A549 (cell line): Measurements from ENCODE around the gene CITED4. TPM values are rescaled to one million over a fixed set of nuclear protein-coding genes. Genes with fewer than 3 reads are reported as not detected.

Source experiments
- ATAC-seq, 2 experiments: fragments of 200-7000 bp in 1 of 2; fragments of >200 bp in 1 of 2; cut with Nextera tagmentation in 1 of 2; cut with Tn5 transposase in 1 of 2; 3 replicates each; pipeline versions ENCODE4 v1.8.0 to v1.9.1; 2018 to 2020; ENCODE audit warnings: mild to moderate bottlenecking in 1 of 2, moderate library complexity in 1 of 2
- CTCF ChIA-PET: fragments of 300-600 bp; sonication (Branson Sonifier 250); formaldehyde crosslinking; extraction: SDS; loops from one replicate; lab custom pipeline; 2021; ENCODE audit warnings: antibody characterized with exemption, inconsistent platforms; lab: Yijun Ruan, JAX
- POLR2A ChIA-PET: fragments of 350-600 bp; formaldehyde crosslinking; extraction: SDS; loops from one replicate; lab custom pipeline; 2021; ENCODE audit warnings: antibody characterized with exemption, inconsistent platforms; lab: Yijun Ruan, JAX
- DNase-seq, 2 experiments: peaks; one replicate each; pipeline versions ENCODE4 v3.0.0 to v3.0.0-alpha.2; 2011 to 2016; ENCODE audit warnings: low read depth in 1 of 2, low spot score in 1 of 2
- FAIRE-seq: peaks from 2 replicates; lab custom pipeline; 2011; peaks lifted over from hg19 to GRCh38; lab: Jason Lieb, UNC
- H3K27ac ChIP-seq, 2 experiments: fragments of >200 bp; sonication (Bioruptor Twin); formaldehyde crosslinking; 3 replicates each; pipeline ENCODE4 v1.5.1; 2016 to 2017
- H3K4me1 ChIP-seq: fragments of >200 bp; sonication (Bioruptor Twin); formaldehyde crosslinking; 3 replicates; pipeline ENCODE4 v1.6.1; 2016
- H3K4me2 ChIP-seq: fragments of >200 bp; sonication (Bioruptor Twin); formaldehyde crosslinking; 3 replicates; pipeline ENCODE4 v1.6.1; 2016
- H3K4me3 ChIP-seq: fragments of >200 bp; sonication (Bioruptor Twin); formaldehyde crosslinking; 3 replicates; pipeline ENCODE4 v1.5.1; 2016
- H3K9me3 ChIP-seq: fragments of >200 bp; sonication (Bioruptor Twin); formaldehyde crosslinking; 3 replicates; pipeline ENCODE4 v1.6.1; 2016
- CBX2 ChIP-seq: fragments of 200-600 bp; sonication (generic); IDR thresholded peaks from 2 replicates; pipeline ENCODE4 v1.6.1; 2016; ENCODE audit warnings: low read depth, mild to moderate bottlenecking, borderline replicate concordance
- CEBPB ChIP-seq, 2 experiments: fragments of >200 bp in 1 of 2; sonication (Bioruptor Twin) in 1 of 2; formaldehyde crosslinking in 1 of 2; IDR thresholded peaks; 2 replicates each; pipeline ENCODE4 v1.6.1; 2012 to 2016
- CHD2 ChIP-seq: fragments of 150-350 bp; IDR thresholded peaks from 2 replicates; pipeline ENCODE4 v1.6.1; 2014; ENCODE audit warnings: low read length; ENCODE audit not compliant: partially characterized antibody
- EHF ChIP-seq: fragments of 250-450 bp; sonication (Bioruptor Pico); IDR thresholded peaks from 2 replicates; pipeline ENCODE4 v1.5.0; 2020; ENCODE audit warnings: mild to moderate bottlenecking
- EHMT2 ChIP-seq: fragments of 200-600 bp; sonication (generic); IDR thresholded peaks from 2 replicates; pipeline ENCODE4 v1.6.1; 2016; ENCODE audit warnings: antibody characterized with exemption, low read depth, mild to moderate bottlenecking, moderate library complexity
- ESRRA ChIP-seq: fragments of 150-350 bp; IDR thresholded peaks from 2 replicates; pipeline ENCODE4 v1.6.1; 2014; ENCODE audit warnings: mild to moderate bottlenecking, low read length, borderline replicate concordance
- FOSL2 ChIP-seq, 2 experiments: fragments of 450-650 bp in 1 of 2; fragments of >200 bp in 1 of 2; sonication (Bioruptor Twin) in 1 of 2; formaldehyde crosslinking; IDR thresholded peaks; 2 replicates each; pipeline versions ENCODE4 v1.5.0 to v1.6.1; 2016 to 2020; ENCODE audit warnings: mild to moderate bottlenecking in 1 of 2, moderate library complexity in 1 of 2
- GATA3 ChIP-seq: IDR thresholded peaks from 2 replicates; pipeline ENCODE4 v1.6.1; 2012; ENCODE audit warnings: borderline replicate concordance
- HDAC2 ChIP-seq: fragments of 200-600 bp; sonication (generic); IDR thresholded peaks from 2 replicates; pipeline ENCODE4 v1.6.1; 2016
- HOXB5 ChIP-seq: fragments of 250-450 bp; sonication (Bioruptor Pico); IDR thresholded peaks from 2 replicates; pipeline ENCODE4 v1.5.0; 2020; ENCODE audit warnings: mild to moderate bottlenecking, moderate library complexity
- KDM5A ChIP-seq: fragments of 200-600 bp; sonication (generic); IDR thresholded peaks from 2 replicates; pipeline ENCODE4 v1.6.1; 2016; ENCODE audit warnings: antibody characterized with exemption, mild to moderate bottlenecking
- MAFK ChIP-seq: fragments of 450-650 bp; IDR thresholded peaks from 2 replicates; pipeline ENCODE4 v1.6.1; 2014; ENCODE audit not compliant: partially characterized antibody
- MAZ ChIP-seq: fragments of 150-350 bp; IDR thresholded peaks from 2 replicates; pipeline ENCODE4 v1.6.1; 2014; ENCODE audit warnings: antibody characterized with exemption, low read depth, low read length, borderline replicate concordance
- MYC ChIP-seq: IDR thresholded peaks from 2 replicates; pipeline ENCODE4 v1.6.1; 2012; ENCODE audit warnings: mild to moderate bottlenecking, inconsistent platforms, low read length, improper control_type of control experiment, borderline replicate concordance
- NPAS2 ChIP-seq: fragments of 250-450 bp; sonication (Bioruptor Pico); IDR thresholded peaks from 2 replicates; pipeline ENCODE4 v1.8.0; 2022; ENCODE audit warnings: mild to moderate bottlenecking, moderate library complexity, borderline replicate concordance
- POLR2AphosphoS2 ChIP-seq: conservative IDR thresholded peaks from 2 replicates; pipeline ENCODE4 v1.6.1; 2012; ENCODE audit warnings: low read length, improper control_type of control experiment, inconsistent platforms
- RCOR1 ChIP-seq: fragments of 150-350 bp; IDR thresholded peaks from 2 replicates; pipeline ENCODE4 v1.6.1; 2014; ENCODE audit warnings: antibody characterized with exemption, low read length, low read depth
- TP53 ChIP-seq: fragments of 250-450 bp; sonication (Bioruptor Pico); IDR thresholded peaks from 2 replicates; pipeline ENCODE4 v1.5.0; 2021; ENCODE audit warnings: mild to moderate bottlenecking, moderate library complexity
- ZC3H11A ChIP-seq: fragments of 450-650 bp; IDR thresholded peaks from 2 replicates; pipeline ENCODE4 v1.6.1; 2014; ENCODE audit warnings: antibody characterized with exemption, mild to moderate bottlenecking
- ZFP36 ChIP-seq: fragments of 450-650 bp; IDR thresholded peaks from 2 replicates; pipeline ENCODE4 v1.6.1; 2014; ENCODE audit warnings: borderline replicate concordance; ENCODE audit not compliant: partially characterized antibody
- ZNF302 ChIP-seq: fragments of 250-450 bp; sonication (Bioruptor Pico); IDR thresholded peaks from 2 replicates; pipeline ENCODE4 v1.9.0; 2021; ENCODE audit warnings: inconsistent platforms, mild to moderate bottlenecking, moderate library complexity
- WGBS: methylation state at CpG from one replicate; pipeline ENCODE4 v1.1.6; 2017; ENCODE audit errors: missing lambda C conversion rate; 5-methylcytosine and 5-hydroxymethylcytosine counted together
- polyA plus RNA-seq, 4 experiments: library from polyadenylated mRNA; depleted of rRNA in 3 of 4; stranded (reverse); fragments of >200 nt; fragmentation: RNase III in 1 of 4; extraction: RNeasy Plus Mini Kit Qiagen cat#74134 plus additional on column Dnase treatment in 1 of 4; gene quantifications; 2 replicates in 3 of 4; 3 replicates in 1 of 4; pipeline ENCODE4 v1.2.3, GENCODE V29; 2011 to 2017
- TF ChIP-seq, protein P1 (sequence below): fragments of 450-650 bp; IDR thresholded peaks from 2 replicates; pipeline ENCODE4 v1.6.1; 2014; ENCODE audit warnings: antibody characterized with exemption
- TF ChIP-seq, protein P2 (sequence below): fragments of 200-600 bp; sonication (generic); IDR thresholded peaks from 2 replicates; pipeline ENCODE4 v1.6.1; 2016; ENCODE audit warnings: antibody characterized with exemption, mild to moderate bottlenecking, moderate library complexity
- TF ChIP-seq, protein P3 (sequence below): IDR thresholded peaks from 2 replicates; pipeline ENCODE4 v1.6.1; 2012
- TF ChIP-seq, protein P4 (sequence below): fragments of 150-350 bp; IDR thresholded peaks from 2 replicates; pipeline ENCODE4 v1.6.1; 2014; ENCODE audit warnings: low read depth, mild to moderate bottlenecking, low read length
- TF ChIP-seq, protein P5 (sequence below): fragments of >200 bp; sonication (Bioruptor Twin); formaldehyde crosslinking; IDR thresholded peaks from 3 replicates; pipeline ENCODE4 v1.6.1; 2016

The CITED4 gene
- polyA plus RNA-seq, 2 of the 4 experiments (the other 2 are of a cell fraction): 7.1 to 32.2 TPM

DNA sequence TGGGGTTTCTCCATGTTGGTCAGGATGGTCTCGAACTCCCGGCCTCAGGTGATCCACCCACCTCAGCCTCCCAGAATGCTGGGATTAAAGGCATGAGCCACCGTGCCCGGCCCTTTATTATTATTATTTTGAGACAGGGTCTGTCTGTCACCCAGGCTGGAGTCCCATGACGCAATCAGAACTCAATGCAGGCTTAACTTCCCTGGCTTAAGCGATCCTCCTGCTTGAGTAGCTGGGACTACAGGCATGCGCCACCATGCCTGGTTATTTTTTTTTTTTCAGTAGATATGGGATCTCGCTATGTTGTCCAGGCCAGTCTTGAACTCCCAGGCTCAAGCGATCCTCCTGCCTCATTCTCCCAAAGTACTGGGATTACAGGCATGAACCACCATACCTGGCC is 47.1 kb upstream of the CITED4 start:
- no peak for TF ChIP-seq MAFK
- TF ChIP-seq, protein P1, sequence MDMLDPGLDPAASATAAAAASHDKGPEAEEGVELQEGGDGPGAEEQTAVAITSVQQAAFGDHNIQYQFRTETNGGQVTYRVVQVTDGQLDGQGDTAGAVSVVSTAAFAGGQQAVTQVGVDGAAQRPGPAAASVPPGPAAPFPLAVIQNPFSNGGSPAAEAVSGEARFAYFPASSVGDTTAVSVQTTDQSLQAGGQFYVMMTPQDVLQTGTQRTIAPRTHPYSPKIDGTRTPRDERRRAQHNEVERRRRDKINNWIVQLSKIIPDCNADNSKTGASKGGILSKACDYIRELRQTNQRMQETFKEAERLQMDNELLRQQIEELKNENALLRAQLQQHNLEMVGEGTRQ: no peak
- TF ChIP-seq KDM5A: no peak
- no peak for TF ChIP-seq FOSL2 (IDR thresholded peaks at IDR 0.05)
- TF ChIP-seq FOSL2 (CRISPR knock-in tag; IDR thresholded peaks at IDR 0.05): no peak
- no peak for TF ChIP-seq RCOR1
- TF ChIP-seq MAZ: no peak
- TF ChIP-seq, protein P2, sequence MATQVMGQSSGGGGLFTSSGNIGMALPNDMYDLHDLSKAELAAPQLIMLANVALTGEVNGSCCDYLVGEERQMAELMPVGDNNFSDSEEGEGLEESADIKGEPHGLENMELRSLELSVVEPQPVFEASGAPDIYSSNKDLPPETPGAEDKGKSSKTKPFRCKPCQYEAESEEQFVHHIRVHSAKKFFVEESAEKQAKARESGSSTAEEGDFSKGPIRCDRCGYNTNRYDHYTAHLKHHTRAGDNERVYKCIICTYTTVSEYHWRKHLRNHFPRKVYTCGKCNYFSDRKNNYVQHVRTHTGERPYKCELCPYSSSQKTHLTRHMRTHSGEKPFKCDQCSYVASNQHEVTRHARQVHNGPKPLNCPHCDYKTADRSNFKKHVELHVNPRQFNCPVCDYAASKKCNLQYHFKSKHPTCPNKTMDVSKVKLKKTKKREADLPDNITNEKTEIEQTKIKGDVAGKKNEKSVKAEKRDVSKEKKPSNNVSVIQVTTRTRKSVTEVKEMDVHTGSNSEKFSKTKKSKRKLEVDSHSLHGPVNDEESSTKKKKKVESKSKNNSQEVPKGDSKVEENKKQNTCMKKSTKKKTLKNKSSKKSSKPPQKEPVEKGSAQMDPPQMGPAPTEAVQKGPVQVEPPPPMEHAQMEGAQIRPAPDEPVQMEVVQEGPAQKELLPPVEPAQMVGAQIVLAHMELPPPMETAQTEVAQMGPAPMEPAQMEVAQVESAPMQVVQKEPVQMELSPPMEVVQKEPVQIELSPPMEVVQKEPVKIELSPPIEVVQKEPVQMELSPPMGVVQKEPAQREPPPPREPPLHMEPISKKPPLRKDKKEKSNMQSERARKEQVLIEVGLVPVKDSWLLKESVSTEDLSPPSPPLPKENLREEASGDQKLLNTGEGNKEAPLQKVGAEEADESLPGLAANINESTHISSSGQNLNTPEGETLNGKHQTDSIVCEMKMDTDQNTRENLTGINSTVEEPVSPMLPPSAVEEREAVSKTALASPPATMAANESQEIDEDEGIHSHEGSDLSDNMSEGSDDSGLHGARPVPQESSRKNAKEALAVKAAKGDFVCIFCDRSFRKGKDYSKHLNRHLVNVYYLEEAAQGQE: no peak
- no peak for TF ChIP-seq EHF (CRISPR knock-in tag)
- no peak for TF ChIP-seq CBX2
- no peak for TF ChIP-seq CEBPB (IDR thresholded peaks at IDR 0.05)
- TF ChIP-seq ESRRA: no peak
- TF ChIP-seq POLR2AphosphoS2: no peak
- no peak for TF ChIP-seq MYC
- TF ChIP-seq, protein P3, sequence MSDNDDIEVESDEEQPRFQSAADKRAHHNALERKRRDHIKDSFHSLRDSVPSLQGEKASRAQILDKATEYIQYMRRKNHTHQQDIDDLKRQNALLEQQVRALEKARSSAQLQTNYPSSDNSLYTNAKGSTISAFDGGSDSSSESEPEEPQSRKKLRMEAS: no peak
- TF ChIP-seq GATA3: no peak
- CTCF ChIA-PET: interaction anchor here (0.8 to 1.5 kb wide), 3 partner anchors 14 to 47 kb away, joined by 3 to 4 read pairs (median 3); no protein-coding TSS in a partner anchor
- DNase-seq: no peak
- ATAC-seq: no peak
- H3K9me3 ChIP-seq: no peaks in the 10 kb centered on the region
- FAIRE-seq: no peak
- H3K4me3 ChIP-seq: no peak overlapping the region
- H3K4me2 ChIP-seq: no peak overlapping the region
- WGBS: 90% methylated on average over 9 of the region's 9 CpGs
- H3K27ac ChIP-seq: no peak overlapping the region
- POLR2A ChIA-PET: no interaction called here
- H3K4me1 ChIP-seq: peaks cover 10% of the 10 kb centered on the region; the same call in 2 of the 3 replicates

DNA sequence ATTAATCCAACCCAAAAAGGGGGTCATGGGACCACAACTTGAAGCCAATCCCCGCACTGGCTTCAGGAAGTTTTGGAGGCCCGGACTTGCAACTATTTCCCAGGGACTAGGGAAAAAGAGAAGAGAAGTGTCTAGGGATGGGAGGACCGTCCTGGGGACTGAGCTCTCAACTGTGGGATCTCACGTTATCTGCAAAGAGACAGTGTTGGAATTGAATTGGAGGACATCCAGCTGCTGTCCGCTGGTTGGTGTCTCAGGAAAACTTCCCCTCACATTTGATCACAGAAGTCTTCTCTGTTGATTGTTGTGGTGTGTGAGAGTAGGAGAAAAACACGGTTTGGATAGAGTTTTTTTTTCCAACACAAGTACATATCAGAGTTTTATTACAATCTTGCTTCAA is 46.2 kb upstream of the CITED4 start:
- 78% methylated on average over 6 of the region's 6 CpGs for WGBS
- ATAC-seq: no peak
- CTCF ChIA-PET: interaction anchor here (0.8 to 2.9 kb wide), 4 partner anchors 9 to 46 kb away, joined by 3 to 12 read pairs (median 3); no protein-coding TSS in a partner anchor

More for the DNA sequence above, 46.2 kb upstream of the CITED4 start:
- no peak for TF ChIP-seq EHMT2
- no peak for TF ChIP-seq HOXB5 (CRISPR knock-in tag)
- TF ChIP-seq HDAC2: no peak
- TF ChIP-seq, protein P4, sequence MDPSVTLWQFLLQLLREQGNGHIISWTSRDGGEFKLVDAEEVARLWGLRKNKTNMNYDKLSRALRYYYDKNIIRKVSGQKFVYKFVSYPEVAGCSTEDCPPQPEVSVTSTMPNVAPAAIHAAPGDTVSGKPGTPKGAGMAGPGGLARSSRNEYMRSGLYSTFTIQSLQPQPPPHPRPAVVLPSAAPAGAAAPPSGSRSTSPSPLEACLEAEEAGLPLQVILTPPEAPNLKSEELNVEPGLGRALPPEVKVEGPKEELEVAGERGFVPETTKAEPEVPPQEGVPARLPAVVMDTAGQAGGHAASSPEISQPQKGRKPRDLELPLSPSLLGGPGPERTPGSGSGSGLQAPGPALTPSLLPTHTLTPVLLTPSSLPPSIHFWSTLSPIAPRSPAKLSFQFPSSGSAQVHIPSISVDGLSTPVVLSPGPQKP: no peak
- TF ChIP-seq CHD2: no peak
- TF ChIP-seq ZC3H11A: no peak
- TF ChIP-seq ZNF302 (CRISPR knock-in tag): no peak
- TF ChIP-seq ZFP36: no peak
- no peak for TF ChIP-seq NPAS2 (CRISPR knock-in tag)
- TF ChIP-seq, protein P5, sequence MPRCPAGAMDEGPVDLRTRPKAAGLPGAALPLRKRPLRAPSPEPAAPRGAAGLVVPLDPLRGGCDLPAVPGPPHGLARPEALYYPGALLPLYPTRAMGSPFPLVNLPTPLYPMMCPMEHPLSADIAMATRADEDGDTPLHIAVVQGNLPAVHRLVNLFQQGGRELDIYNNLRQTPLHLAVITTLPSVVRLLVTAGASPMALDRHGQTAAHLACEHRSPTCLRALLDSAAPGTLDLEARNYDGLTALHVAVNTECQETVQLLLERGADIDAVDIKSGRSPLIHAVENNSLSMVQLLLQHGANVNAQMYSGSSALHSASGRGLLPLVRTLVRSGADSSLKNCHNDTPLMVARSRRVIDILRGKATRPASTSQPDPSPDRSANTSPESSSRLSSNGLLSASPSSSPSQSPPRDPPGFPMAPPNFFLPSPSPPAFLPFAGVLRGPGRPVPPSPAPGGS: no peak
- no peak for TF ChIP-seq TP53 (CRISPR knock-in tag)
- no peak for TF ChIP-seq FOSL2 (IDR thresholded peaks at IDR 0.05)
- TF ChIP-seq FOSL2 (CRISPR knock-in tag; IDR thresholded peaks at IDR 0.05): no peak
- H3K4me2 ChIP-seq: no peak overlapping the region
- H3K27ac ChIP-seq: peak overlapping the region in 1 of 2 experiments; percentile 18; a peak in 1 of 6 replicates
- DNase-seq (no peak), FAIRE-seq (no peak)
- peaks cover 10% of the 10 kb centered on the region; the same call in 2 of the 3 replicates for H3K4me1 ChIP-seq
- POLR2A ChIA-PET: no interaction called here
- H3K9me3 ChIP-seq: no peaks in the 10 kb centered on the region
- H3K4me3 ChIP-seq: no peak overlapping the region
